A673 (cell line): ENCODE results near the gene ATF6.

Experiments
- CTCF ChIP-seq: fragments of 300-800, 200-600 bp; sonication (generic); conservative IDR thresholded peaks from 2 replicates; pipeline ENCODE4 v1.5.1; 2017; ENCODE audit warnings: low read depth, mild to moderate bottlenecking, antibody characterized with exemption, low read length, moderate library complexity, mixed read lengths
- EZH2 ChIP-seq: fragments of 200-600 bp; sonication (generic); IDR thresholded peaks from 2 replicates; pipeline ENCODE4 v1.6.1; 2017; ENCODE audit warnings: borderline replicate concordance, low read depth, mild to moderate bottlenecking, mixed read lengths, antibody characterized with exemption, low read length; ENCODE audit not compliant: poor library complexity, severe bottlenecking

GRCh38 chr1:161739865-161740566 lies 26.1 kb upstream of the ATF6 start:
- TF ChIP-seq CTCF (no peak), EZH2 (no peak)
